IMR-90 (cell line): ENCODE measurements around the gene UTP11. TPM values are rescaled to one million over a fixed set of nuclear protein-coding genes. Genes with fewer than 3 reads are reported as not detected.

Experiments used
- BHLHE40 ChIP-seq: fragments of 150-350 bp; IDR thresholded peaks from 2 replicates; pipeline ENCODE4 v1.6.1; 2016; ENCODE audit warnings: mild to moderate bottlenecking, low read depth, low read length
- MAZ ChIP-seq: IDR thresholded peaks from 2 replicates; pipeline ENCODE4 v1.6.1; 2012; ENCODE audit warnings: low read depth, mild to moderate bottlenecking, low read length, improper control_type of control experiment, moderate library complexity, borderline replicate concordance
- RAD21 ChIP-seq: IDR thresholded peaks from 2 replicates; pipeline ENCODE4 v1.6.1; 2012; ENCODE audit warnings: low read length, improper control_type of control experiment
- USF2 ChIP-seq: fragments of 150-350 bp; IDR thresholded peaks from 2 replicates; pipeline ENCODE4 v1.6.1; 2017; ENCODE audit warnings: mild to moderate bottlenecking, antibody characterized with exemption, low read length, low read depth
- polyA plus RNA-seq, 3 experiments: library from polyadenylated mRNA; depleted of rRNA; stranded (reverse); fragments of >200 nt; gene quantifications; 2 replicates each; pipeline ENCODE4 v1.2.3, GENCODE V29; 2012; ENCODE audit warnings: low replicate concordance in 1 of 3
- total RNA-seq: library from RNA; depleted of rRNA; stranded (reverse); fragments of >200 nt; gene quantifications from 2 replicates; pipeline ENCODE4 v1.2.3, GENCODE V29; 2012

The UTP11 gene
- total and polyA plus RNA-seq, 2 of the 4 experiments (the other 2 are of a cell fraction) = 22.0 to 27.8 TPM

GRCh38 chr1:38046333-38046883 is 33.9 kb downstream of the UTP11 start, which contains the start of gene POU3F1 (continued):
- TF ChIP-seq BHLHE40 = no peak
- TF ChIP-seq RAD21 = no peak
- TF ChIP-seq USF2 = no peak
- TF ChIP-seq MAZ = no peak
